SK-N-SH treated with all-trans-retinoic acid at 6 μM for 48 hours (cell line): ENCODE measurements around the gene PARP15.

Source experiments
- ATAC-seq: fragments of 200-7000 bp; cut with Tn5 transposase; 3 replicates; pipeline ENCODE4 v1.9.1; 2020; ENCODE audit warnings: mild to moderate bottlenecking, moderate library complexity
- ARNTL ChIP-seq: fragments of 450-650 bp; formaldehyde crosslinking; IDR thresholded peaks from 2 replicates; pipeline ENCODE4 v1.5.0; 2020; ENCODE audit warnings: low read depth, mild to moderate bottlenecking, moderate library complexity, borderline replicate concordance
- BACH2 ChIP-seq: fragments of 250-450 bp; sonication (Bioruptor Pico); IDR thresholded peaks from 2 replicates; pipeline ENCODE4 v1.9.0; 2021; ENCODE audit warnings: mild to moderate bottlenecking, borderline replicate concordance
- CSDC2 ChIP-seq: fragments of 250-450 bp; sonication (Bioruptor Pico); IDR thresholded peaks from 2 replicates; pipeline ENCODE4 v1.5.0; 2020; ENCODE audit warnings: mild to moderate bottlenecking, moderate library complexity
- GLIS3 ChIP-seq: fragments of 250-450 bp; sonication (Bioruptor Pico); IDR thresholded peaks from 2 replicates; pipeline ENCODE4 v1.5.0; 2020; ENCODE audit warnings: mild to moderate bottlenecking, moderate library complexity
- ISL1 ChIP-seq: fragments of 250-450 bp; sonication (Bioruptor Pico); IDR thresholded peaks from 2 replicates; pipeline ENCODE4 v2.1.2; 2022; ENCODE audit warnings: mild to moderate bottlenecking, moderate library complexity
- OSR1 ChIP-seq: fragments of 250-450 bp; sonication (Bioruptor Pico); IDR thresholded peaks from 2 replicates; pipeline ENCODE4 v1.8.0; 2022; ENCODE audit warnings: moderate library complexity, mild to moderate bottlenecking, inconsistent platforms
- PPARA ChIP-seq: fragments of 250-450 bp; sonication (Bioruptor Pico); IDR thresholded peaks from 2 replicates; pipeline ENCODE4 v1.5.0; 2020; ENCODE audit warnings: mild to moderate bottlenecking, borderline replicate concordance
- RARB ChIP-seq: fragments of 250-450 bp; sonication (Bioruptor Pico); IDR thresholded peaks from 2 replicates; pipeline ENCODE4 v1.8.0; 2021; ENCODE audit warnings: mild to moderate bottlenecking, moderate library complexity
- SNAI2 ChIP-seq: fragments of 250-450 bp; sonication (Bioruptor Pico); IDR thresholded peaks from 2 replicates; pipeline ENCODE4 v1.5.0; 2020; ENCODE audit warnings: mild to moderate bottlenecking, moderate library complexity
- TCF4 ChIP-seq: fragments of 250-450 bp; sonication (Bioruptor Pico); IDR thresholded peaks from 2 replicates; pipeline ENCODE4 v1.8.0; 2021; ENCODE audit warnings: mild to moderate bottlenecking, moderate library complexity, borderline replicate concordance
- TOX ChIP-seq: fragments of 250-450 bp; sonication (Bioruptor Pico); IDR thresholded peaks from 2 replicates; pipeline ENCODE4 v1.8.0; 2021; ENCODE audit warnings: mild to moderate bottlenecking, moderate library complexity, borderline replicate concordance
- ZC3H10 ChIP-seq: fragments of 250-450 bp; sonication (Bioruptor Pico); IDR thresholded peaks from 2 replicates; pipeline ENCODE4 v1.5.1; 2021; ENCODE audit warnings: mild to moderate bottlenecking, moderate library complexity
- ZFP3 ChIP-seq: fragments of 250-450 bp; sonication (Bioruptor Pico); IDR thresholded peaks from 2 replicates; pipeline ENCODE4 v1.5.0; 2020; ENCODE audit warnings: mild to moderate bottlenecking, moderate library complexity
- ZFP30 ChIP-seq: fragments of 450-650 bp; formaldehyde crosslinking; IDR thresholded peaks from 2 replicates; pipeline ENCODE4 v1.5.0; 2022; ENCODE audit warnings: mild to moderate bottlenecking, moderate library complexity
- ZNF565 ChIP-seq: fragments of 450-650 bp; formaldehyde crosslinking; conservative IDR thresholded peaks from 2 replicates; pipeline ENCODE4 v1.5.0; 2020; ENCODE audit warnings: low read depth, mild to moderate bottlenecking, moderate library complexity
- ZNF70 ChIP-seq: fragments of 450-650 bp; formaldehyde crosslinking; IDR thresholded peaks from 2 replicates; pipeline ENCODE4 v1.5.0; 2020; ENCODE audit warnings: mild to moderate bottlenecking, moderate library complexity
- TF ChIP-seq, protein P1 (sequence below): fragments of 250-450 bp; sonication (Bioruptor Pico); IDR thresholded peaks from 2 replicates; pipeline ENCODE4 v1.5.1; 2021; ENCODE audit warnings: mild to moderate bottlenecking, moderate library complexity
- TF ChIP-seq, protein P2 (sequence below): fragments of 250-450 bp; sonication (Bioruptor Pico); IDR thresholded peaks from 2 replicates; pipeline ENCODE4 v1.8.0; 2021; ENCODE audit warnings: low read depth, mild to moderate bottlenecking, moderate library complexity, borderline replicate concordance
- TF ChIP-seq, protein P3 (sequence below): fragments of 250-450 bp; sonication (Bioruptor Pico); IDR thresholded peaks from 2 replicates; pipeline ENCODE4 v1.8.0; 2020; ENCODE audit warnings: mild to moderate bottlenecking, moderate library complexity, borderline replicate concordance
- TF ChIP-seq, protein P4 (sequence below): fragments of 250-450 bp; sonication (Bioruptor Pico); IDR thresholded peaks from 2 replicates; pipeline ENCODE4 v1.5.0; 2020; ENCODE audit warnings: mild to moderate bottlenecking, moderate library complexity

The PARP15 gene

DNA sequence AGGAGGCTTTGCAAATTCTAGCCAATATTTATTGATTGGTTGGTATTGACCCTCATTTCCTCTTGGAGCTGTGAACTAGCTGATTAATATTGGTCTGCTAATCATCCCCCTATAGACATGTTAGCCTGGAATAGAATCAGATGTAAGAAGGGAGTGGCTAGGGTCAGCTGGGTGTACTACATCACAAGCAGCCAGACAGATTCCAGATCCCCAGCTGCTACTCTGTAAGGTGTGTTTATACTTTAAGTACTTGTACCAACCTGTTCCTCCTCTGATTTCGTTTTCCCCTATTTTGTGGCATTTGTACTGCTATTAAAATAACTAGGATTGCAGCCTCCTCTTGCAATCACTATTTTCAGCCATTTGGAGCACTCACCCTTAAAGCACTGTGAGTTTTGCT, 49.9 kb downstream of the PARP15 start:
- no peak for ATAC-seq
- TF ChIP-seq OSR1, result no peak
- no peak for TF ChIP-seq ZFP3 (CRISPR knock-in tag)
- no peak for TF ChIP-seq ZNF565 (CRISPR knock-in tag)
- TF ChIP-seq, protein P1, sequence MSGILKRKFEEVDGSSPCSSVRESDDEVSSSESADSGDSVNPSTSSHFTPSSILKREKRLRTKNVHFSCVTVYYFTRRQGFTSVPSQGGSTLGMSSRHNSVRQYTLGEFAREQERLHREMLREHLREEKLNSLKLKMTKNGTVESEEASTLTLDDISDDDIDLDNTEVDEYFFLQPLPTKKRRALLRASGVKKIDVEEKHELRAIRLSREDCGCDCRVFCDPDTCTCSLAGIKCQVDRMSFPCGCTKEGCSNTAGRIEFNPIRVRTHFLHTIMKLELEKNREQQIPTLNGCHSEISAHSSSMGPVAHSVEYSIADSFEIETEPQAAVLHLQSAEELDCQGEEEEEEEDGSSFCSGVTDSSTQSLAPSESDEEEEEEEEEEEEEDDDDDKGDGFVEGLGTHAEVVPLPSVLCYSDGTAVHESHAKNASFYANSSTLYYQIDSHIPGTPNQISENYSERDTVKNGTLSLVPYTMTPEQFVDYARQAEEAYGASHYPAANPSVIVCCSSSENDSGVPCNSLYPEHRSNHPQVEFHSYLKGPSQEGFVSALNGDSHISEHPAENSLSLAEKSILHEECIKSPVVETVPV, result no peak
- no peak for TF ChIP-seq TOX
- no peak for TF ChIP-seq RARB (CRISPR knock-in tag)
- TF ChIP-seq CSDC2 (CRISPR knock-in tag), result no peak
- TF ChIP-seq, protein P2, sequence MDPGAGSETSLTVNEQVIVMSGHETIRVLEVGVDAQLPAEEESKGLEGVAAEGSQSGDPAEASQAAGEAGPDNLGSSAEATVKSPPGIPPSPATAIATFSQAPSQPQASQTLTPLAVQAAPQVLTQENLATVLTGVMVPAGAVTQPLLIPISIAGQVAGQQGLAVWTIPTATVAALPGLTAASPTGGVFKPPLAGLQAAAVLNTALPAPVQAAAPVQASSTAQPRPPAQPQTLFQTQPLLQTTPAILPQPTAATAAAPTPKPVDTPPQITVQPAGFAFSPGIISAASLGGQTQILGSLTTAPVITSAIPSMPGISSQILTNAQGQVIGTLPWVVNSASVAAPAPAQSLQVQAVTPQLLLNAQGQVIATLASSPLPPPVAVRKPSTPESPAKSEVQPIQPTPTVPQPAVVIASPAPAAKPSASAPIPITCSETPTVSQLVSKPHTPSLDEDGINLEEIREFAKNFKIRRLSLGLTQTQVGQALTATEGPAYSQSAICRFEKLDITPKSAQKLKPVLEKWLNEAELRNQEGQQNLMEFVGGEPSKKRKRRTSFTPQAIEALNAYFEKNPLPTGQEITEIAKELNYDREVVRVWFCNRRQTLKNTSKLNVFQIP (CRISPR knock-in tag), result no peak
- TF ChIP-seq ZC3H10 (CRISPR knock-in tag), result no peak
- TF ChIP-seq, protein P3, sequence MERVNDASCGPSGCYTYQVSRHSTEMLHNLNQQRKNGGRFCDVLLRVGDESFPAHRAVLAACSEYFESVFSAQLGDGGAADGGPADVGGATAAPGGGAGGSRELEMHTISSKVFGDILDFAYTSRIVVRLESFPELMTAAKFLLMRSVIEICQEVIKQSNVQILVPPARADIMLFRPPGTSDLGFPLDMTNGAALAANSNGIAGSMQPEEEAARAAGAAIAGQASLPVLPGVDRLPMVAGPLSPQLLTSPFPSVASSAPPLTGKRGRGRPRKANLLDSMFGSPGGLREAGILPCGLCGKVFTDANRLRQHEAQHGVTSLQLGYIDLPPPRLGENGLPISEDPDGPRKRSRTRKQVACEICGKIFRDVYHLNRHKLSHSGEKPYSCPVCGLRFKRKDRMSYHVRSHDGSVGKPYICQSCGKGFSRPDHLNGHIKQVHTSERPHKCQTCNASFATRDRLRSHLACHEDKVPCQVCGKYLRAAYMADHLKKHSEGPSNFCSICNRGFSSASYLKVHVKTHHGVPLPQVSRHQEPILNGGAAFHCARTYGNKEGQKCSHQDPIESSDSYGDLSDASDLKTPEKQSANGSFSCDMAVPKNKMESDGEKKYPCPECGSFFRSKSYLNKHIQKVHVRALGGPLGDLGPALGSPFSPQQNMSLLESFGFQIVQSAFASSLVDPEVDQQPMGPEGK (CRISPR knock-in tag), result no peak
- no peak for TF ChIP-seq TCF4 (CRISPR knock-in tag)
- TF ChIP-seq BACH2 (CRISPR knock-in tag), result no peak

DNA sequence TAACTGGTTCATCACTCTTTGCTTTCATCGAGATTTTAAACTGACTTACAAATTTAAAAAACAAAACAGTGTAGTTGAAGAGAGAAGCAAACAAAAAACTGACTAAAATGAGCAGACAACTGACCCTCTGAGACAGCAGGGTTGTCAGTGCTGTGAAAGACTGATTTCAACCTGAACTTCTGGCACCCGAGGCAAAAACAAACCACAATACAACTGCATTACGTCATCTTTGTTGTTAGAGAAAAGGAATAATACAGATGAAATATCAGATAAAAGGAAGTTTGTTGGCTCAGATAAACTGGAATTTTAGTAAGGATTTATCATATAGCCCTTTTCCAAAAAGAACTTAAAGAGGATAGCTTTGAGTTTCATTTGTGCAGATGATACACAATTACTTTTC, 51.1 kb downstream of the PARP15 start:
- TF ChIP-seq OSR1 (no peak), SNAI2 (CRISPR knock-in tag) (no peak), ZNF565 (CRISPR knock-in tag) (no peak), ISL1 (no peak), ZNF70 (no peak), ARNTL (CRISPR knock-in tag) (no peak), BACH2 (CRISPR knock-in tag) (no peak), GLIS3 (CRISPR knock-in tag) (no peak), PPARA (CRISPR knock-in tag) (no peak)
- TF ChIP-seq, protein P4, sequence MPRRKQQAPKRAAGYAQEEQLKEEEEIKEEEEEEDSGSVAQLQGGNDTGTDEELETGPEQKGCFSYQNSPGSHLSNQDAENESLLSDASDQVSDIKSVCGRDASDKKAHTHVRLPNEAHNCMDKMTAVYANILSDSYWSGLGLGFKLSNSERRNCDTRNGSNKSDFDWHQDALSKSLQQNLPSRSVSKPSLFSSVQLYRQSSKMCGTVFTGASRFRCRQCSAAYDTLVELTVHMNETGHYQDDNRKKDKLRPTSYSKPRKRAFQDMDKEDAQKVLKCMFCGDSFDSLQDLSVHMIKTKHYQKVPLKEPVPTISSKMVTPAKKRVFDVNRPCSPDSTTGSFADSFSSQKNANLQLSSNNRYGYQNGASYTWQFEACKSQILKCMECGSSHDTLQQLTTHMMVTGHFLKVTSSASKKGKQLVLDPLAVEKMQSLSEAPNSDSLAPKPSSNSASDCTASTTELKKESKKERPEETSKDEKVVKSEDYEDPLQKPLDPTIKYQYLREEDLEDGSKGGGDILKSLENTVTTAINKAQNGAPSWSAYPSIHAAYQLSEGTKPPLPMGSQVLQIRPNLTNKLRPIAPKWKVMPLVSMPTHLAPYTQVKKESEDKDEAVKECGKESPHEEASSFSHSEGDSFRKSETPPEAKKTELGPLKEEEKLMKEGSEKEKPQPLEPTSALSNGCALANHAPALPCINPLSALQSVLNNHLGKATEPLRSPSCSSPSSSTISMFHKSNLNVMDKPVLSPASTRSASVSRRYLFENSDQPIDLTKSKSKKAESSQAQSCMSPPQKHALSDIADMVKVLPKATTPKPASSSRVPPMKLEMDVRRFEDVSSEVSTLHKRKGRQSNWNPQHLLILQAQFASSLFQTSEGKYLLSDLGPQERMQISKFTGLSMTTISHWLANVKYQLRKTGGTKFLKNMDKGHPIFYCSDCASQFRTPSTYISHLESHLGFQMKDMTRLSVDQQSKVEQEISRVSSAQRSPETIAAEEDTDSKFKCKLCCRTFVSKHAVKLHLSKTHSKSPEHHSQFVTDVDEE (CRISPR knock-in tag), result no peak
- TF ChIP-seq, protein P2 (CRISPR knock-in tag), result no peak
- no peak for ATAC-seq

DNA sequence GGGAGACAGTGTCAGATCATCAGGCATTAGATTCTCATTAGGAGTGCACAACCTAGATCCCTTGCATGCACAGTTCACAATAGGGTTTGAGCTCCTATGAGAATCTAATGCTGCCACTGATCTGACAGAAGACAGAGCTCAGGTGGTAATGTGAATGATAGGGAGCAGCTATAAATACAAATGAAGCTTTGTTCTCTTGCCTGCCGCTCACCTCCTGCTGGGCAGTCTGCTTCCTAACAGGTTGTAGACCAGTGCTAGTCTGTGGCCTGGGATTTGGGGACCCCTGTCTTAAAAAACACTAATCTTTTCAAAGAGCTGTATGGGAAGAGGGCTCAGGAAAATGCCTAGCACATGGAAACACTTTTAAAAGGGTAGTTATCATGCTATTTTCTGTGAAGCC, 52.3 kb downstream of the PARP15 start:
- ATAC-seq, result no peak
- no peak for TF ChIP-seq GLIS3 (CRISPR knock-in tag)
- no peak for TF ChIP-seq OSR1
- TF ChIP-seq ZFP30, result no peak
- TF ChIP-seq ARNTL (CRISPR knock-in tag), result no peak
- TF ChIP-seq, protein P2 (CRISPR knock-in tag), result no peak
- no peak for TF ChIP-seq ZNF565 (CRISPR knock-in tag)
- TF ChIP-seq, protein P4 (CRISPR knock-in tag), result no peak
- TF ChIP-seq, protein P3 (CRISPR knock-in tag), result no peak
